Measurements from ENCODE around the gene ENC1. TPM values are rescaled to one million over a fixed set of nuclear protein-coding genes. Genes with fewer than 3 reads are reported as not detected.

Gene ENC1
- total RNA-seq, 8 experiments from 2014 or later: 3.4 to 159 (median 32.7) TPM

DNA sequence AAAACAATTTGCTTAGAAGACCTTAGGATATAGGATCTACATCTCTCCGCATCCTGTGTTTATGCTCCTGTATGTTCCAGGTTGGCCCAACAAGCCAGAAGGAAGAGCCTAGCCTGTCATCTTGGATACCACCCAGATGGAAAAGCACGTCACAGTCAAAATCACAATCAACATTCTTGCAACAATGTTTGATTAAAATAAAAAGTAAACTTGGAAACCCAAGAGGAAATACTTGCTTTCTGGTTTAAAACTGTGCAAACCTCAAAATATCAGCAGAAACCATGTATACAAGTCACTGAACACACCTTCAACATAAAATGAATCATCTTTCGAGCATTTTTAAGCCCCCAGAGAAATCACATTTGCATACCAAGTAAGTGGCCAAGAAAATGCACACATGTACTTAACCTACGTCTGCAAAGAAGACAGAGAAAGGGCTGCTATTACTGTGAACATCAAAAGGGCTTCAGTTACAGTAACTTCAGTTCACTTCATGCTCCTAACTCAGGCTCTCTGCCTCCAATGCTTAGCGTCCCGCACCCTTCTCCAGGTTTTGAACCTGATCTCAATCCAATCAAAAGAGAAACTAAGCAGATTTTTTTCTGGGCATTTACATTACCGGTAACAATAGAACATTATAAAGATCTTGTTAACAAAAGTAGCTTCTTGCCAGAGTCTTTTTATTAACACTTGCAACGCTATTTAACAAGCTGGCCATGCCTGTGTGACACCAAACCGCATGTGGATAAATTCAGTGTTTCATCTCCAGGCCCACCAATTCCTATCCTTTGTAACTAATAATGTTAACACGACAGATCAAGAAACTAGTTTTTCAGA lies 1.3 kb downstream of the ENC1 start:
- WGBS, 10 experiments: 0 to 10% (median 3%) methylated on average over 3 to 10 of the region's 10 CpGs
- in situ Hi-C loops (cut with MboI; ENCODE audit: low pct_unique_long_range_greater_than_20kb in 2 of 9, low sequenced_read_pairs in 9 of 9, unreplicated experiment in 9 of 9): loop anchor here in 2 of 9 experiments (25.0 kb wide), 2 partner anchors 602 to 652 kb away; no protein-coding TSS in a partner anchor
- peak overlapping the region; percentile 58 to 78 (median 64) for H3K4me3 ChIP-seq
- peak in 1 of 8 experiments; percentile 2 for ATAC-seq (replicated peaks in 6 of 8)
- H3K27ac ChIP-seq: no peak overlapping the region
- peaks cover 5 to 15% of the 10 kb centered on the region in 2 donors for H3K4me1 ChIP-seq (replicated peaks in 1 of 2)

GRCh38 chr5:74638544-74638969 lies 2.0 kb downstream of the ENC1 start:
- Histone ChIP-seq H3K27ac (no peak overlapping the region), H3K4me3 (peak overlapping the region; percentile 58 to 78 (median 64)), H3K4me1 (replicated peaks in 1 of 2) (peaks cover 10 to 16% of the 10 kb centered on the region in 2 donors)
- in situ Hi-C loops (cut with MboI; ENCODE audit: low pct_unique_long_range_greater_than_20kb in 2 of 9, low sequenced_read_pairs in 9 of 9, unreplicated experiment in 9 of 9): loop anchor here in 2 of 9 experiments (25.0 kb wide), 2 partner anchors 601 to 651 kb away; no protein-coding TSS in a partner anchor
- no peak for ATAC-seq (replicated peaks in 6 of 8)
- WGBS, 10 experiments: 50 to 100% (median 70%) methylated on average over 1 of the region's 1 CpG; no CpG with 5 or more reads in 7 of the 10 experiments

GRCh38 chr5:74636552-74636951 lies 4.0 kb downstream of the ENC1 start:
- Histone ChIP-seq H3K27ac (no peak overlapping the region), H3K4me1 (replicated peaks in 1 of 2) (peaks cover 19 to 27% of the 10 kb centered on the region in 2 donors), H3K4me3 (no peak overlapping the region)
- ATAC-seq (replicated peaks in 6 of 8): no peak
- WGBS, 10 experiments: 90 to 100% (median 100%) methylated on average over 1 to 4 of the region's 4 CpGs
- in situ Hi-C loops (cut with MboI; ENCODE audit: low pct_unique_long_range_greater_than_20kb in 2 of 9, low sequenced_read_pairs in 9 of 9, unreplicated experiment in 9 of 9): loop anchor here in 2 of 9 experiments (25.0 kb wide), 2 partner anchors 599 to 649 kb away; no protein-coding TSS in a partner anchor

GRCh38 chr5:74636149-74636548 lies 4.4 kb downstream of the ENC1 start:
- ATAC-seq (replicated peaks in 6 of 8): no peak
- in situ Hi-C loops (cut with MboI; ENCODE audit: low pct_unique_long_range_greater_than_20kb in 2 of 9, low sequenced_read_pairs in 9 of 9, unreplicated experiment in 9 of 9): loop anchor here in 2 of 9 experiments (25.0 kb wide), 2 partner anchors 599 to 649 kb away; no protein-coding TSS in a partner anchor
- H3K27ac ChIP-seq: no peak overlapping the region
- H3K4me3 ChIP-seq: no peak overlapping the region
- 91 to 100% (median 97%) methylated on average over 1 to 11 of the region's 12 CpGs; no CpG with 5 or more reads in 3 of the 10 experiments for WGBS, 10 experiments
- peaks cover 23 to 31% of the 10 kb centered on the region in 2 donors for H3K4me1 ChIP-seq (replicated peaks in 1 of 2)

- H3K27ac ChIP-seq: no peak overlapping the region
- no peak overlapping the region for H3K4me3 ChIP-seq
- 96 to 100% (median 100%) methylated on average over 1 to 13 of the region's 16 CpGs; no CpG with 5 or more reads in 2 of the 10 experiments for WGBS, 10 experiments
- peaks cover 37 to 45% of the 10 kb centered on the region in 2 donors for H3K4me1 ChIP-seq (replicated peaks in 1 of 2)
- in situ Hi-C loops (cut with MboI; ENCODE audit: low pct_unique_long_range_greater_than_20kb in 2 of 9, low sequenced_read_pairs in 9 of 9, unreplicated experiment in 9 of 9): loop anchor here in 2 of 9 experiments (25.0 kb wide), 2 partner anchors 597 to 647 kb away; no protein-coding TSS in a partner anchor
- no peak for ATAC-seq (replicated peaks in 6 of 8)
Measured at GRCh38 chr5:74634611-74635286, 5.8 kb downstream of the ENC1 start.

DNA sequence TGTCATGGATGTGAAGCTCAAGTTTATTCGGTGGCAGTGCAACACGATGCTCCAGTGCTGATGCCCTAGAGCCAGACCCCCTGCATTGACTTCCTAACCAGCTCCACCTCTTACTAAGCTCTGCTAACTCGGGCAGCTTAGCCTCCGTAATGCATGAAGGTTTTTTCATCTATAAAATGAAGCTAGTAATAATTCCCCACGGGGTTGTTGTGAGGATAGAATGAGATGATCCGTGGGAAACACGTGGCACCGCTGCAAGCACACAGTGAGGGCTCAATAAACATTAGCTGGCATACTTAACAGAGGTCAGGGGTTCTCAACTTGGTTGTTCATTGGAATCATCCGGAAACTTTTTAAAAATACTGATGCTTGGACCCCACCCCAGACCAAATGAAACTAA lies 6.8 kb downstream of the ENC1 start:
- WGBS, 10 experiments: 64 to 94% (median 76%) methylated on average over 2 to 9 of the region's 9 CpGs; no CpG with 5 or more reads in 2 of the 10 experiments
- no peak overlapping the region for H3K4me3 ChIP-seq
- no peak for ATAC-seq (replicated peaks in 6 of 8)
- no peak overlapping the region for H3K27ac ChIP-seq
- H3K4me1 ChIP-seq (replicated peaks in 1 of 2): peaks cover 45 to 50% of the 10 kb centered on the region in 2 donors
- in situ Hi-C loops (cut with MboI; ENCODE audit: low pct_unique_long_range_greater_than_20kb in 2 of 9, low sequenced_read_pairs in 9 of 9, unreplicated experiment in 9 of 9): loop anchor here in 2 of 9 experiments (25.0 kb wide), 2 partner anchors 596 to 646 kb away; no protein-coding TSS in a partner anchor

DNA sequence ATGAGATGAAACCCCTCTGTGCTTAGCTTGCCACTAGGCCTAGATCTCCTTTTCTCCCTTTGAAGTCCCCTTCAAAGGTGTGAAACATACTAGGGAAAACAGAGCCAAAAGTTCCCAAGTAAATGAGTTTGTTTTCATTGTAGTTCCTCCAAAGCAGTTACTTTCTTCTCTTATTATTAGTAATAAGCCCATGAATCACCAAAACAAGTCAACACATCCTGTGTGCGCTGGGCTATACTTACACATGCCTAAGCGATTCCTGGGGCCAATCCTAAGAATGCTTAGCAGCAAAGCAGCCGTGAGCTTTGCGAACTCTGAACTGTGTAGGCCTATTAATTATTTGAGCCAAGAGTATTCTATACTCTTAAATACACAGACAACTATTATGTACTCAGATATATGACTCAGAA lies 7.6 kb downstream of the ENC1 start:
- no peak overlapping the region for H3K4me3 ChIP-seq
- peaks cover 50 to 53% of the 10 kb centered on the region in 2 donors for H3K4me1 ChIP-seq (replicated peaks in 1 of 2)
- ATAC-seq (replicated peaks in 6 of 8): peak in 3 of 8 experiments; percentile 4 to 34 (median 24)
- H3K27ac ChIP-seq: no peak overlapping the region
- 53 to 100% (median 88%) methylated on average over 1 to 4 of the region's 4 CpGs; no CpG with 5 or more reads in 4 of the 10 experiments for WGBS, 10 experiments
- in situ Hi-C loops (cut with MboI; ENCODE audit: low pct_unique_long_range_greater_than_20kb in 2 of 9, low sequenced_read_pairs in 9 of 9, unreplicated experiment in 9 of 9): loop anchor here in 2 of 9 experiments (25.0 kb wide), 2 partner anchors 596 to 646 kb away; no protein-coding TSS in a partner anchor

- Histone ChIP-seq H3K27ac (peak overlapping the region in 1 of 2 donors; percentile 1), H3K4me1 (replicated peaks in 1 of 2) (peaks cover 61 to 64% of the 10 kb centered on the region in 2 donors), H3K4me3 (no peak overlapping the region)
- WGBS, 10 experiments: 40 to 84% (median 75%) methylated on average over 1 to 11 of the region's 11 CpGs
- ATAC-seq (replicated peaks in 6 of 8): peak in 1 of 8 experiments; percentile 6
- in situ Hi-C loops (cut with MboI; ENCODE audit: low pct_unique_long_range_greater_than_20kb in 2 of 9, low sequenced_read_pairs in 9 of 9, unreplicated experiment in 9 of 9): loop anchor here in 2 of 9 experiments (25.0 kb wide), 2 partner anchors 594 to 644 kb away; no protein-coding TSS in a partner anchor
Measured at GRCh38 chr5:74631081-74631953, 9.2 kb downstream of the ENC1 start.

DNA sequence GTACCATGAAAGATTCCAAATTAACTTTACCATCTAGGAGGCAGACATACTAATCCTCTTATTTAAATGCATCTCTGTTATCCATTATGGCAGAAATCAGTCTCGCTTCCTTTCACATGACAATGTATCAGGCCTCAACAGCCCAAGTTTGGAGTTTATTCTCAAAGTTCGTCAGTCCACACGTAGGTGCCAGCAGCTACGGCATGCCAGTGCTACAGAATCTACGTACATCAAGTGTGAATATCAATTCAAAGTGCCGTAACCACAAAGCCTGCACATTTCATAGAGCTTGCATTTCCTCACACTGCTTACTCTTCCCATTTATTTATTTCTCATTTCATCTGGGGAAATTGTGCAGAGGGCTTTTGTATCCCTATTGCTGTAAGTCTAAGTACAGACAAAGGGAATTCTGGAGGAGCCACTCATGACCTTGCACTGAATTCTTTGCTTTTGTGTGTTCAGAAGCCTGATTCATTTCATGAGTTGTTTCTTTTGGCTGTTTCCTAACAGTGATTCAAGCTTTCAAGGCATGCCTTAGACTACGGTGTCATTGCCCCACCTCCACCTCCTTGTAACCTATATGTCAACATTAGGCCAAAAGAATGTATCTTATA lies 10.0 kb downstream of the ENC1 start:
- Histone ChIP-seq H3K27ac (peak overlapping the region in 1 of 2 donors; percentile 24), H3K4me3 (no peak overlapping the region), H3K4me1 (replicated peaks in 1 of 2) (peaks cover 66 to 69% of the 10 kb centered on the region in 2 donors)
- in situ Hi-C loops (cut with MboI; ENCODE audit: low pct_unique_long_range_greater_than_20kb in 2 of 9, low sequenced_read_pairs in 9 of 9, unreplicated experiment in 9 of 9): loop anchor here in 2 of 9 experiments (25.0 kb wide), 2 partner anchors 593 to 643 kb away; no protein-coding TSS in a partner anchor
- peak in 4 of 8 experiments; percentile 5 to 18 (median 14) for ATAC-seq (replicated peaks in 6 of 8)
- 58 to 90% (median 67%) methylated on average over 2 to 7 of the region's 7 CpGs; no CpG with 5 or more reads in 1 of the 10 experiments for WGBS, 10 experiments

DNA sequence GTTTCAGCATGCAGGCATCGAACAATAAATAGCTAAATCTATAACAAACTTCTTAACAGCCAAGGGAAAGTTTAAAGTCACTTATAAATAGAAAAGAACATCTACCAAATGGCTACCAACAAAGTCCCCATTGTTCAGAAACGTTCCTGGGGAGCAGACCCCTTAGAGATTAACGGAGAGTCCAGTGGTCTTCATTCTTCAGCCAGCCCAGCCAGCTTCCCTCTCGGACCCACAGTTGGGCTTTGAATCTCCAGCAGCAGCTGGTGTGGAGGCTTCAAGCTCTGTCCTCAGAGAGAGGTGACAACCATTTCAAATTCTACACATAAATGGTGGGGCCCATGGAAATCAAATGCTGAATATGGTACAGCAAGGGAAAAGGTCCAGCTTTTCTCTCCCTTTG lies 11.2 kb downstream of the ENC1 start:
- Histone ChIP-seq H3K27ac (peak overlapping the region; percentile 15 to 43), H3K4me3 (no peak overlapping the region), H3K4me1 (replicated peaks in 1 of 2) (peaks cover 66 to 75% of the 10 kb centered on the region in 2 donors)
- no peak for ATAC-seq (replicated peaks in 6 of 8)
- 0 to 85% (median 40%) methylated on average over 1 to 4 of the region's 4 CpGs; no CpG with 5 or more reads in 4 of the 10 experiments for WGBS, 10 experiments
- in situ Hi-C loops (cut with MboI; ENCODE audit: low pct_unique_long_range_greater_than_20kb in 2 of 9, low sequenced_read_pairs in 9 of 9, unreplicated experiment in 9 of 9): loop anchor here in 2 of 9 experiments (25.0 kb wide), 2 partner anchors 592 to 642 kb away; no protein-coding TSS in a partner anchor

DNA sequence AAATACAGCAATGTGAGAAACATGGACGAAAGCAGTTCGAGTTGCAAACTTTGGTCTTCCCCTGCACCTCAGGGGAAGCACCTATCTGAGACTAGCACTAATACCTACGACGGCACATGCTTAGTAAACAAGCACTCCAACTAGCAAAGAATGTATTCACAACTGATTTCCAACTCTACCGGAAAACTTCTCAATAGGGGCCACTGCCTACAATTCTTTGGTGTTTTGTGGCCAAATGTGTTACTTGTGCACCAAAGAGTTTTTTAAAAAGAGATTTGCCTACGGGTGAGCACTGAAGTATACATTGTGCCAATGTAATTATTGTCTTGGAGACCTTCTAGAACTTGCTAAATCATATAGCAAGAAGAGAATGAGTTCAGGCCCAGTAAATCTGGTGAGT lies 12.2 kb downstream of the ENC1 start:
- in situ Hi-C loops (cut with MboI; ENCODE audit: low pct_unique_long_range_greater_than_20kb in 2 of 9, low sequenced_read_pairs in 9 of 9, unreplicated experiment in 9 of 9): loop anchor here in 2 of 9 experiments (25.0 kb wide), 2 partner anchors 591 to 641 kb away; no protein-coding TSS in a partner anchor
- 0 to 100% (median 73%) methylated on average over 1 to 6 of the region's 6 CpGs; no CpG with 5 or more reads in 2 of the 10 experiments for WGBS, 10 experiments
- Histone ChIP-seq H3K4me1 (replicated peaks in 1 of 2) (peaks cover 68 to 78% of the 10 kb centered on the region in 2 donors), H3K4me3 (no peak overlapping the region), H3K27ac (peak overlapping the region; percentile 43 to 82)
- no peak for ATAC-seq (replicated peaks in 6 of 8)

Data from motor neuron (in vitro differentiated cells).